PFSK-1 (cell line): ENCODE results near the gene CRTAC1.

ENCODE experiments used
- FOXP2 ChIP-seq: optimal IDR thresholded peaks from 2 replicates; pipeline ENCODE3; 2011; ENCODE audit warnings: borderline replicate concordance, control low read depth, inconsistent platforms; ENCODE audit not compliant: insufficient read depth; ENCODE audit errors: extremely low read length, extremely low read depth
- POLR2AphosphoS5 ChIP-seq: IDR thresholded peaks from 2 replicates; pipeline ENCODE4 v1.6.1; 2012; ENCODE audit warnings: low read depth, mild to moderate bottlenecking, control low read depth, low read length, moderate library complexity
- REST ChIP-seq, 2 experiments: IDR thresholded peaks; 2 replicates each; pipeline versions ENCODE4 v1.6.1 to v1.8.0; 2011 to 2012; ENCODE audit warnings: low read depth in 2 of 2, low read length in 2 of 2, control low read depth in 1 of 2, inconsistent platforms in 1 of 2, mild to moderate bottlenecking in 1 of 2, moderate library complexity in 1 of 2; ENCODE audit not compliant: insufficient read depth in 1 of 2
- SIN3A ChIP-seq: IDR thresholded peaks from 2 replicates; pipeline ENCODE4 v1.6.1; 2012; ENCODE audit warnings: mild to moderate bottlenecking, low read length, moderate library complexity, borderline replicate concordance; ENCODE audit not compliant: insufficient read depth
- TAF1 ChIP-seq: IDR thresholded peaks from 2 replicates; pipeline ENCODE4 v1.6.1; 2012; ENCODE audit warnings: low read length, control low read depth, borderline replicate concordance; ENCODE audit not compliant: insufficient read depth

Gene CRTAC1

DNA sequence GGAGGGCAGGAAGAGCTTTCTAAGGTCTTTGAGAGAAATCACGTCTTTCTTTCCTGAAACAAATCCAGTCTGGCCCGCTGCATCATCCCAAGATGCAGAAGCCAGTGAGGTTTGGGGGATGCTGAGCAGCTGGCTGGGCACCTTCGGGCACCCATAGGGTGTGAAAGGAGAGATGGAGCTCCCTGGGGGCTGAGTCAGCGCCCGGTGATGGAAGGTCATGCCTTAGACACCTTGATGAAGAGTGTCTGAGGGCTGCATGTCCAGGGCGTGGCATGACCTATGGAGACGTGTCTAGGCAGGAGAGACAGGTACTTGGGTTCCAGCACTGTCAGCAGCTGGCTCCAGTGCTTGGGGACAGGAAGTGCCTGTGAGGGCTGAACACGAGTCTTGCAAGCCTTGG lies 92.5 kb downstream of the CRTAC1 start:
- no peak for TF ChIP-seq FOXP2
- TF ChIP-seq REST (IDR thresholded peaks at IDR 0.05; ENCODE audit: insufficient read depth in 1 of 2, low read depth in 2 of 2, low read length in 2 of 2): no peak
- TF ChIP-seq TAF1: no peak
- TF ChIP-seq POLR2AphosphoS5: no peak
- no peak for TF ChIP-seq SIN3A

- no peak for TF ChIP-seq REST (IDR thresholded peaks at IDR 0.05; ENCODE audit: insufficient read depth in 1 of 2, low read depth in 2 of 2, low read length in 2 of 2)
- TF ChIP-seq SIN3A: no peak
Observed at GRCh38 chr10:97937054-97937453, 93.4 kb downstream of the CRTAC1 start.

DNA sequence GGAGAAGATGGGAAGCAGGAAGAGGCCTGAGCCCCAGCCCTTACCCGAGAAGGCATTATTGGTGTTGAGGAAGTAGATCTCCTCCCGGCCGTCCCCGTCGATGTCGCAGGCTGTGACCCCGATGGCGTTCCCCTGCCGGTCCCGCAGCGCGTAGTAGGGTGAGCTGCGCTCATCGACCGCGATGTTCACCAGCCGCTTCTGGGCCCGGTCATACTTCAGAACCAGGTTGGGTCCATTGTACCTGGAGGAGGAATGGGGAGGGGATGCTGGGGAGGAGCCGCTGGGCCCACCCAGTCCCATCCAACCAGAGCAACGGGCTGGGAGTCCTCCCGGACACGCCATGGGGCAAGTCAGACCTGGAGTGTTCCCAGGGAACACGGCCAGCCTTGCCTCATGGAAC lies 94.3 kb downstream of the CRTAC1 start:
- TF ChIP-seq REST (IDR thresholded peaks at IDR 0.05; ENCODE audit: insufficient read depth in 1 of 2, low read depth in 2 of 2, low read length in 2 of 2) (no peak), FOXP2 (no peak), POLR2AphosphoS5 (no peak), SIN3A (no peak), TAF1 (no peak)

DNA sequence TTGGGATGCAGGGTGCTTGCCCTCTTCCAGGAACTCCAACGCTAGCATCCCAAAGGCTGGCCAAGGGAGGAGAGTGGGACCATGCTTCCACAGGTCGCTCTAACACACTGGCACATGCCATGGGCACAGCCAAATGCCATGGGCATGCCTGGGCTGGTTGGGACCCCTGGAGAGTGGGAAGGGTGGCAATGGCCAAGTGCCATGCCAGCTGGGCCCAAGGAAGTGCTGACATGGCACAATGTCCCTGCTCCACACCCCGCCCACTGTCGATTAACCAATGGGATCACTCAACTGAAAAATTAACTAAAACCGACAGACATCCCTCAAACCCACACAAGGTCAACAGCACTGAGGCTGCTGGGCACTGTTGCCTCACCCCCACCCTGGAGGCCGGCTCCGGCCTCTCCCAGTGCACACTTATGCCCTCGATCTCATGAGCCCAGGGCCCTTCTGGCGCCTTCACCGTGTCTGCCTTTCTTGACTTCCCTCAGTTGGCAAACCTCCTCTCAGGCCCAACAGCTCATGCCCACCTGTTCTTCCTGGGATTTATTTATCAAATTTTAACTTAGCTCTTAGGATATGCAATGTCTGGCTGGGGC lies 97.4 kb downstream of the CRTAC1 start:
- TF ChIP-seq TAF1: no peak
- TF ChIP-seq REST (IDR thresholded peaks at IDR 0.05; ENCODE audit: insufficient read depth in 1 of 2, low read depth in 2 of 2, low read length in 2 of 2): no peak
- TF ChIP-seq POLR2AphosphoS5: no peak
- TF ChIP-seq FOXP2: no peak
- no peak for TF ChIP-seq SIN3A

GRCh38 chr10:97931041-97931440 lies 99.4 kb downstream of the CRTAC1 start:
- TF ChIP-seq REST (IDR thresholded peaks at IDR 0.05; ENCODE audit: insufficient read depth in 1 of 2, low read depth in 2 of 2, low read length in 2 of 2) (no peak), FOXP2 (no peak), SIN3A (no peak), POLR2AphosphoS5 (no peak), TAF1 (no peak)
